DND-41 (cell line): ENCODE data around the gene OR1N1.

Source experiments
- ATAC-seq: fragments of 200-7000 bp; cut with Tn5 transposase; 3 replicates; pipeline ENCODE4 v1.9.1; 2021; ENCODE audit warnings: low read depth; ENCODE audit not compliant: insufficient read depth
- DNase-seq: peaks from one replicate; pipeline ENCODE4 v3.0.0-alpha.2; 2020
- H2AFZ ChIP-seq: 2 replicates; pipeline ENCODE4 v1.6.0; 2012; ENCODE audit warnings: low read depth, low read length
- H3K27ac ChIP-seq: 2 replicates; pipeline ENCODE4 v1.5.1; 2012; ENCODE audit warnings: low read length, inconsistent platforms
- H3K27me3 ChIP-seq: fragments of 200-600 bp; sonication (generic); 2 replicates; pipeline ENCODE4 v1.6.0; 2012; ENCODE audit warnings: low read length, mild to moderate bottlenecking, inconsistent platforms; ENCODE audit not compliant: insufficient read depth, poor library complexity
- H3K36me3 ChIP-seq: 2 replicates; pipeline ENCODE4 v1.5.1; 2012; ENCODE audit warnings: low read length, inconsistent platforms; ENCODE audit not compliant: insufficient read depth
- H3K4me1 ChIP-seq: 2 replicates; pipeline ENCODE4 v1.5.1; 2012; ENCODE audit warnings: mild to moderate bottlenecking, low read length; ENCODE audit not compliant: insufficient read depth
- H3K4me2 ChIP-seq: 2 replicates; pipeline ENCODE4 v1.6.0; 2012; ENCODE audit warnings: mild to moderate bottlenecking, moderate library complexity, low read length, inconsistent platforms; ENCODE audit not compliant: insufficient read depth
- H3K4me3 ChIP-seq, 2 experiments: fragments of 200-600 bp in 1 of 2; shearing (Covaris generic) in 1 of 2; 2 replicates each; pipeline ENCODE4 v1.5.1; 2012 to 2016; ENCODE audit warnings: inconsistent platforms in 2 of 2, low read length in 2 of 2, mild to moderate bottlenecking in 2 of 2, low read depth in 1 of 2, moderate library complexity in 1 of 2
- H3K79me2 ChIP-seq: 2 replicates; pipeline ENCODE4 v1.6.0; 2012; ENCODE audit warnings: low read length, inconsistent platforms; ENCODE audit not compliant: insufficient read depth
- H3K9ac ChIP-seq: 2 replicates; pipeline ENCODE4 v1.6.0; 2012; ENCODE audit warnings: low read depth, mild to moderate bottlenecking, inconsistent platforms, low read length, moderate library complexity
- H3K9me3 ChIP-seq: 2 replicates; pipeline ENCODE4 v1.5.1; 2012; ENCODE audit warnings: low read length, moderate library complexity, mild to moderate bottlenecking, inconsistent platforms; ENCODE audit not compliant: insufficient read depth, severe bottlenecking
- H4K20me1 ChIP-seq: 2 replicates; pipeline ENCODE4 v1.6.0; 2012; ENCODE audit warnings: low read length; ENCODE audit not compliant: insufficient read depth
- CTCF ChIP-seq: IDR thresholded peaks from 2 replicates; pipeline ENCODE4 v1.5.1; 2012; ENCODE audit warnings: borderline replicate concordance, low read length, moderate library complexity, mild to moderate bottlenecking; ENCODE audit not compliant: poor library complexity, severe bottlenecking; ENCODE audit errors: extremely low read depth
- EZH2 ChIP-seq: IDR thresholded peaks from 3 replicates; pipeline ENCODE4 v1.6.1; 2012; ENCODE audit warnings: borderline replicate concordance, low read depth, mild to moderate bottlenecking, moderate library complexity, low read length, inconsistent platforms; ENCODE audit not compliant: severe bottlenecking

OR1N1 gene

GRCh38 chr9:122561446-122561845 lies 34.4 kb upstream of the OR1N1 start:
- Histone ChIP-seq H3K4me3 (no peak overlapping the region), H4K20me1 (no peaks in the 10 kb centered on the region), H3K9me3 (no peaks in the 10 kb centered on the region), H3K79me2 (no peaks in the 10 kb centered on the region), H3K36me3 (no peaks in the 10 kb centered on the region), H2AFZ (no peak overlapping the region), H3K9ac (no peak overlapping the region), H3K27ac (no peak overlapping the region), H3K27me3 (no peaks in the 10 kb centered on the region), H3K4me2 (no peak overlapping the region), H3K4me1 (peaks cover 4% of the 10 kb centered on the region; the same call in 1 of the 2 replicates)
- no peak for ATAC-seq
- no peak for DNase-seq
- TF ChIP-seq EZH2, result no peak
- TF ChIP-seq CTCF, result no peak

- no peak for DNase-seq
- no peaks in the 10 kb centered on the region for H3K36me3 ChIP-seq
These were observed 25.7 kb upstream of the OR1N1 start, which contains the start of gene OR1N2 for GRCh38 chr9:122552812-122553211. Gene OR1N2, plus strand, starts transcription at chr9:122553112. Its CDS starts 100 bp downstream, at chr9:122553212.

GRCh38 chr9:122551371-122551770 lies 24.3 kb upstream of the OR1N1 start:
- Histone ChIP-seq H2AFZ (no peak overlapping the region), H3K4me1 (no peaks in the 10 kb centered on the region), H3K27me3 (peaks cover 6% of the 10 kb centered on the region), H3K9ac (no peak overlapping the region), H3K79me2 (no peaks in the 10 kb centered on the region), H3K4me3 (no peak overlapping the region), H3K4me2 (no peak overlapping the region), H3K9me3 (no peaks in the 10 kb centered on the region), H3K36me3 (no peaks in the 10 kb centered on the region), H3K27ac (no peak overlapping the region), H4K20me1 (no peaks in the 10 kb centered on the region)
- DNase-seq (no peak), ATAC-seq (no peak)
- TF ChIP-seq EZH2 (no peak), CTCF (no peak)

More at GRCh38 chr9:122552812-122553211, 25.7 kb upstream of the OR1N1 start, which contains the start of gene OR1N2:
- no peaks in the 10 kb centered on the region for H3K79me2 ChIP-seq
- H3K4me3 ChIP-seq, result no peak within 1 kb of the TSS
- peaks cover 6% of the 10 kb centered on the region for H3K27me3 ChIP-seq
- H4K20me1 ChIP-seq, result no peaks in the 10 kb centered on the region
- no peak for ATAC-seq
- no peak within 1 kb of the TSS for H3K27ac ChIP-seq
- no peak within 1 kb of the TSS for H2AFZ ChIP-seq
- H3K4me2 ChIP-seq, result no peak within 1 kb of the TSS
- H3K9me3 ChIP-seq, result no peaks in the 10 kb centered on the region
- no peaks in the 10 kb centered on the region for H3K4me1 ChIP-seq
- no peak for TF ChIP-seq EZH2
- TF ChIP-seq CTCF, result no peak
- H3K9ac ChIP-seq, result no peak within 1 kb of the TSS

- TF ChIP-seq EZH2 (no peak), CTCF (no peak)
- no peak overlapping the region for H3K4me2 ChIP-seq
- H3K4me3 ChIP-seq, result no peak overlapping the region
- no peaks in the 10 kb centered on the region for H4K20me1 ChIP-seq
- H3K4me1 ChIP-seq, result no peaks in the 10 kb centered on the region
- H3K27ac ChIP-seq, result no peak overlapping the region
- no peaks in the 10 kb centered on the region for H3K36me3 ChIP-seq
- H3K79me2 ChIP-seq, result no peaks in the 10 kb centered on the region
- H3K27me3 ChIP-seq, result no peaks in the 10 kb centered on the region
- no peak overlapping the region for H3K9ac ChIP-seq
- DNase-seq (no peak), ATAC-seq (no peak)
- no peaks in the 10 kb centered on the region for H3K9me3 ChIP-seq
- no peak overlapping the region for H2AFZ ChIP-seq
These were observed 19.1 kb upstream of the OR1N1 start for GRCh38 chr9:122546196-122546595.
